CD4-positive, alpha-beta T cell treated with Interleukin-4 for 1 hour (primary cell): ENCODE measurements around the gene NEXMIF.
"Not testable (repeated sequence)": the region's sequence is repeated elsewhere in the genome, so short reads cannot be mapped to it uniquely, and the experiment has no call there.

Source experiments
- DNase-seq, 2 donors: peaks; one replicate each; pipeline ENCODE4 v3.0.0-alpha.2; 2020 to 2022

The NEXMIF gene

DNA sequence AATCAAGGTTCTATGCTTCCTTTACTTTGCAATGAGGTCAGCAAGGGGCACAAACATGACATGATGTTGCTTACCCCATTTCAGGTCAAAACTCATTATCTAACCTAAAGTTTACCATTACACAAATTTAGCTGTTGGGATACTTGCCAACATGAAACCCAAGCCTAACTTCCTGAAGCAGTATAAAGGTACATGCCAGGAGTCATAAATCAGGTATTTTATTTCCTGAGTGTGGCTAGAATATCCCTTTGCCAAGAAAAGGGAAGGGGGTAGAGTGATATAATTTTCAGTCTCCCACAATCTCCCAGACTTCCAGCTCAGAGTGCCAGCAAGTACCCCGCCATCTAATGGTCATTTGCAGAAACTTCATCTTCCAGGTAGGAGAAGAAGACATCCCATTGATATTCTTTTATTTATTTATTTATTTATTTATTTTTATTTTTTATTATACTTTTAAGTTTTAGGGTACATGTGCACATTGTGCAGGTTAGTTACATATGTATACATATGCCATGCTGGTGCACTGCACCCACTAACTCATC is 136.6 kb downstream of the NEXMIF start:
- DNase-seq: no peak

DNA sequence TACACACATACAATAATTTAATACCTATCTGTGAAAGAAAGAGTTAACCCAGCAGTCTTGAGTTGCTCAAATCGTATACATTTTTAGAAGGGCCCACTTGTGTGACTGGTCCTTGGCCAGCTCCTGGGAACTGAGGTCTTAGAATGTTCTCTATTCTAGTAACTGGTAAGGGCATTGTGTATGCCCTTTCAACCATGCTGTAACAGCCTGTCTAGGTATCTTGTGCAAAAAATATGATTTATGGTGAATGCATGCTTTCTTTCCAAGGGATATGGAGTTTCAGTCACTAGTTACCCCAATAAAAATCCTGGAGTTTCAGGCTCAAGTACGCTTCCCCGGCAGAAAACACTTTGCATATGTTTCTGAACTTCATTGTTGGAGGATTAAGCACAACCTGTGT is 140.6 kb downstream of the NEXMIF start:
- no peak for DNase-seq

DNA sequence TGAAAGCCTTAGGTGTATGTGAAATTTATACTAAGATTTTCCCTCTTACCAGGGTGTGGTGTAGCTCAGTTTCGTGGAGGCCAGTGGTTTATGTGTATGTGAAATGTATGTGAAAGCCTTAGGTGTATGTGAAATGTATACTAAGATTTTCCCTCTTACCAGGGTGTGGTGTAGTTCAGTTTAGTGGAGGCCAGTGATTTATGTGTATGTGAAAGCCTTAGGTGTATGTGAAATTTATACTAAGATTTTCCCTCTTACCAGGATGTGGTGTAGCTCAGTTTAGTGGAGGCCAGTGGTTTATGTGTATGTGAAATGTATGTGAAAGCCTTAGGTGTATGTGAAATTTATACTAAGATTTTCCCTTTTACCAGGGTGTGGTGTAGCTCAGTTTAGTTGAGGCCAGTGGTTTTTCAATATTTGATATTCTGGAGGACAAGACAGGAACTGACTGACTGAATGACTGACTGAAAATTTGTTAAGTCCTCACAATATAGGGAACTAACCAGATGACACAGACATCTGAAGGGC is 143.7 kb downstream of the NEXMIF start:
- DNase-seq: no peak

DNA sequence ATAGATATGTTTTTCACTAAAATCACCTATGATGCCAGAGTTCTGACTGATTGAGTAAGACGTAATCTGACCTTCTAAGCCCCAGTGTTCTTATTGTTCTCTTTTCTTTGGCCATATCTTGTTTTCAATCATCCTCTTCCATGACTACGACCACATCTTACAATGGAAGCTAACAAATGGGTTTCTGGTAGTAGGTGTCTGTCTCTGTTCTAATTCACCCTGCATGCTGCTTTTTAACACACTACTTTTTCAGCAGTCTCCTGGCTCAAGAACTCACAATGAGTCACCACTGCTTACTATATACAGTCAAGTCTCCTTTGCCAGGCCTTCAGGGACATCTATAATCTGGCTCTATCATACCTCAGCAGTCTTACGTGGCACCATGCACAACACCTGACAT is 146.1 kb downstream of the NEXMIF start:
- DNase-seq: no peak

DNA sequence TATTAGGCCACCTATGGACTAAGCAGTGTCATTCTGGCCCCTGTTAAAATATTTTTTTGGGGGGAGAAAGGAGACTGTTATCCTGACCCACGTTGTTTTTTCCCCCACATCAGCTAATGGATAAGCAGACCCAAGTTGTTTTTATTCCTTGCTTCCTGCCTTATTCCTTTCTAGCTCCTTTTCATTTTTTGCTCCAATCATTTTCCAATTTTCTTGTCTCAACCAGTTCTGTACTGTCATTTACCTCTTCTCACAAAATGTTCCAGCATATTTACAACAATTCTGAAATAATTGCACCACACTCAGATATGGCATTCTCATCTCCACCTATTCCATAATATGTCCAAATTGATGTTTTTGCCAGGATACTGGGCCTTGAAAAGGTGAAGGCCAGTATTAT is 150.3 kb downstream of the NEXMIF start:
- no peak for DNase-seq

DNA sequence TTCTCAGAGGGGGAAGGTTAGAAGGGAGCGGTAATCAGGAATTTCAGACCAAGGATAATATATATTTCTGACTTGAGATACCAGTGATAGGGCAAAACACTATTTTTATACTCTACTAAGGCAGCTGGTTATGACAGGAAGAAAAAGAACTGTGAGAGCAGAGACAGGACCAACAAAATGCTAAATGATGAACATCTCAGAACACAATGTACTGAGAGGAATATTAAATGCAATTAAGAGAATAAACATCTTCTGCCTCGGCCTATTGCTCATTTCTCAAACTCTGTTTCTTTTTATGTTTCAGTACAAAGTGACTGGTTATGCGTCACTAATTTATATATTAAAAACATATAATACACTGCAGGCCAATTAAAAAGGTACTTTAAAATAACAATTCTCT is 188.8 kb downstream of the NEXMIF start:
- DNase-seq: no peak

DNA sequence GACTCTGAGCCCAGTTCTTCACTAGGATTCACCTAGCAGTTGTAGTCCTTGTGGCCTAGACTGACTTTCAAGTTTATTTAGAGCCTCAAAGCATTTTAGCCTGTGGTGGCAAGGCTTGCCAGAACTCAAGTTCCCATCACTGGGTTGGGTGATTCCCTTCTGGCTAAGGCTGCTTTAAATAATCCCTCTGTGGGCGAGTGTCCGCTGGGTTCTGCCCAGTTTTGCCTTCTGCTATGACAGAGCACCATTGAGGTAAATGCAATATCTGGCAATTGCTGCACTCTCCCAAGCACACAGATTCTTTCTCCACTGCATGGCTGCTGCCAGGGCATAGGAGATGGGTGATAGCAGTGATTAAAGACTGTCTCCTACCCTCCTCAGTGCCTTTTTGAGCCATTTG is 220.0 kb downstream of the NEXMIF start:
- no peak for DNase-seq

DNA sequence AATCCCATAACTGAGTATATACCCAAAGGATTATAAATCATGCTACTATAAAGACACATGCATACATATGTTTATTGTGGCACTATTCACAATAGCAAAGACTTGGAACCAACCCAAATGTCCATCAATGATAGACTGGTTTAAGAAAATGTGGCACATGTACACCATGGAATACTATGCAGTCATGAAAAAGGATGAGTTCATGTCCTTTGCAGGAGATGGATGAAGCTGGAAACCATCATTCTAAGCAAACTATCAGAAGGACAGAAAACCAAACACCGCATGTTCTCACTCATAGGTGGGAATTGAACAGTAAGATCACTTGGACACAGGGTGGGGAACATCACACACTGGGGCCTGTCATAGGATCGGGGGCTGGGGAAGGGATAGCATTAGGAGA is 223.9 kb downstream of the NEXMIF start:
- not testable (repeated sequence) for DNase-seq

DNA sequence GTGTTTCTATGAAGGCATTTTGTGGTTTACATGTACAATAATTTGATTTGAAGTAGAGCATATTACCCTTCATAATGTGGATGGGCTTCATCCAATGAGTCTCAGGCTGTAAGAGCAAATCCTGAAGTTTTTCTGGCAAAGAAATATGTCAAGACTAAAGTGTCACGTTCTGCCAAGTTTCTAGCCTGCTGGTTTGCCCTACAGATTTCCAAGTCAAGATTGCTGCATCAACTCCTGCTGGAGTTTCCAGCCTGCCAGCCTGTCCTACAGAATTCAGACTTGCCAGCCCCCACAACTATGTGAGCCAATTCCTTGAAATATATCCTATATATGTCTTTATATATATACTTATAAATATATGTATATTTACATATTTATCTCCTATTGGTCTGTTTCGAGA is 240.8 kb downstream of the NEXMIF start:
- DNase-seq: no peak
